Testis (tissue), 2 donors: ENCODE measurements around the gene PNMA8B.

Source experiments
- CTCF ChIP-seq, 3 experiments: fragments of 450-650 bp in 2 of 3; fragments of 200-600 bp in 1 of 3; sonication (generic) in 1 of 3; IDR thresholded peaks; one replicate each; pipeline ENCODE4 v1.5.1; 2016 to 2019; ENCODE audit warnings: antibody characterized with exemption in 3 of 3, mild to moderate bottlenecking in 2 of 3, moderate library complexity in 1 of 3
- POLR2A ChIP-seq: fragments of 450-650 bp; IDR thresholded peaks from one replicate; pipeline ENCODE4 v1.6.1; 2017; ENCODE audit warnings: antibody characterized with exemption, mild to moderate bottlenecking, moderate library complexity

DNA sequence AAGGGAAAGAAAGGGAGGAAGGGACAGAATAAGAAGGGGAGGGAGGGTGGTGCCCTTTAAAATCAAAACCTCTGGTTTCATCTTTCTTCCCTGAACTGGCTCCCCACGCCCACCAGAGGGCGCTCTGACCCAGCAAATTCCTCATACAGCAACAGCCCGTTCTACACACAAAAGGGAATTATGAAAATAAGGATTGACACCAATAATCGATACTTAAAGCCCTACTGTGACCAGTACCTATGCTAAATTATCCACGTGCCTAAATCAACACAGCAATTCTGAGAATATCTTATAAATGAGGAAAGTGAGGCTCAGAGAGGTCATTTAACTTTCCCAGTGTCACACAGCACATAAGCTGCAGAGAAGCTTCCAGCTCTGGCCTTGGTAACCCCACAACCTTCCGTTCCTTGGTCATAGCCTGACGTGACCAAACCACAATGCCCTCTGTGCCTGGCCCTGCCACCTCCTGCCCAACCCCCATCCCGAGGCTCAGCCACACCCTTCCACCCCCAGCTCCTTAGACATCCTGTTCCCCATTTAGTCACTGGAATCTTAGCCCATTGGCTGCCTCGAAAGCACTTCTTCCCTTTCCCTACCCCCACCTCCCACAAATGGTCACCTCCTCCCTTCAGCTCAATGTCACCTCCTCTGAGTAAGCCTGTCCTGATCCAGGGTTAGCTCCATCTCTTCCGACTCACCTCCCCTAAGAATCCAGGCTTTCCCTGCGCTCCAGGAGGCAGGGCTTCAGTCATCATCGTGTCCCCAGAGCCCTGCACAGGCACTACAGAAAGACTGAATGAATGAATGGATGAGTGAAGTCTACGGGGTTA is 34.2 kb upstream of the PNMA8B start:
- TF ChIP-seq CTCF (IDR thresholded peaks at IDR 0.05) (peak; percentile 88 to 91 (median 90)), POLR2A (no peak)
